Measurements from ENCODE around the gene RNF114. TPM values are rescaled to one million over a fixed set of nuclear protein-coding genes. Genes with fewer than 3 reads are reported as not detected.

Gene RNF114
- total and polyA plus RNA-seq, 10 of the 15 experiments (the other 5 are each of a cell fraction or from before 2014, with no cell fraction given), result 28.0 to 82.3 (median 47.2) TPM

DNA sequence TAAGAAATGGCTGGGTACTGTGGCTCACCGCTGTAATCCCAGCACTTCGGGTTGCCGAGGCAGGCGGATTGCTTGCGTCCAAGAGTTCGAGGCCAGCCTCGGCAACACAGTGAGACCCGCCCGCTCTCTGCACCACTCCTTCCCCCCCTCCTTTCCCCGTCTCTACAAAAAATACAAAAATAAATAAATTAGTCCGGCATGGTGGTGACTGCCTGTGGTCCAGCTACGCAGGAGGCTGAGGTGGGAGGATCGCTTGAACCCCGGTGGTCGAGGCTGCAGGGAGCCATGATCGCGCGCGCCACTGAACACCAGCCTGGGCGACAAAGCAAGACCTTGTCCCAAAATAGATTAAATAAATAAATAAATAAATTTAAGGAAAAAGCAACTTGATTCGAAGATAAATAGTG, 448 bp upstream of the RNF114 start (continued):
- TF ChIP-seq, protein P1, sequence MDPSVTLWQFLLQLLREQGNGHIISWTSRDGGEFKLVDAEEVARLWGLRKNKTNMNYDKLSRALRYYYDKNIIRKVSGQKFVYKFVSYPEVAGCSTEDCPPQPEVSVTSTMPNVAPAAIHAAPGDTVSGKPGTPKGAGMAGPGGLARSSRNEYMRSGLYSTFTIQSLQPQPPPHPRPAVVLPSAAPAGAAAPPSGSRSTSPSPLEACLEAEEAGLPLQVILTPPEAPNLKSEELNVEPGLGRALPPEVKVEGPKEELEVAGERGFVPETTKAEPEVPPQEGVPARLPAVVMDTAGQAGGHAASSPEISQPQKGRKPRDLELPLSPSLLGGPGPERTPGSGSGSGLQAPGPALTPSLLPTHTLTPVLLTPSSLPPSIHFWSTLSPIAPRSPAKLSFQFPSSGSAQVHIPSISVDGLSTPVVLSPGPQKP (IDR thresholded peaks at IDR 0.05; ENCODE audit: low read depth, low read length), result no peak
- TF ChIP-seq, protein P2, sequence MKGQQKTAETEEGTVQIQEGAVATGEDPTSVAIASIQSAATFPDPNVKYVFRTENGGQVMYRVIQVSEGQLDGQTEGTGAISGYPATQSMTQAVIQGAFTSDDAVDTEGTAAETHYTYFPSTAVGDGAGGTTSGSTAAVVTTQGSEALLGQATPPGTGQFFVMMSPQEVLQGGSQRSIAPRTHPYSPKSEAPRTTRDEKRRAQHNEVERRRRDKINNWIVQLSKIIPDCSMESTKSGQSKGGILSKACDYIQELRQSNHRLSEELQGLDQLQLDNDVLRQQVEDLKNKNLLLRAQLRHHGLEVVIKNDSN (IDR thresholded peaks at IDR 0.05; ENCODE audit: borderline replicate concordance, extremely low read length, insufficient read depth, low read depth, low read length), result no peak
- TF ChIP-seq, protein P3, sequence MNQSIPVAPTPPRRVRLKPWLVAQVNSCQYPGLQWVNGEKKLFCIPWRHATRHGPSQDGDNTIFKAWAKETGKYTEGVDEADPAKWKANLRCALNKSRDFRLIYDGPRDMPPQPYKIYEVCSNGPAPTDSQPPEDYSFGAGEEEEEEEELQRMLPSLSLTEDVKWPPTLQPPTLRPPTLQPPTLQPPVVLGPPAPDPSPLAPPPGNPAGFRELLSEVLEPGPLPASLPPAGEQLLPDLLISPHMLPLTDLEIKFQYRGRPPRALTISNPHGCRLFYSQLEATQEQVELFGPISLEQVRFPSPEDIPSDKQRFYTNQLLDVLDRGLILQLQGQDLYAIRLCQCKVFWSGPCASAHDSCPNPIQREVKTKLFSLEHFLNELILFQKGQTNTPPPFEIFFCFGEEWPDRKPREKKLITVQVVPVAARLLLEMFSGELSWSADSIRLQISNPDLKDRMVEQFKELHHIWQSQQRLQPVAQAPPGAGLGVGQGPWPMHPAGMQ (IDR thresholded peaks at IDR 0.05; ENCODE audit: borderline replicate concordance), result no peak
- TF ChIP-seq RCOR1 (conservative IDR thresholded peaks at IDR 0.05; ENCODE audit: low read depth, low read length) (no peak), EZH2 (IDR thresholded peaks at IDR 0.05; ENCODE audit: borderline replicate concordance, control insufficient read depth, low read depth, low read length) (no peak), PML (IDR thresholded peaks at IDR 0.05; ENCODE audit: low read length) (no peak), ZNF217 (IDR thresholded peaks at IDR 0.05) (0 out of 2 replicates have a peak, but pooled peaks have one; percentile 23), POLR2A (IDR thresholded peaks at IDR 0.05; ENCODE audit: low read depth, low read length) (no peak)

Data from GM12878 (cell line).